Sigmoid colon (tissue), 7 donors: Measurements from ENCODE around the gene CBLIF. TPM values are rescaled to one million over a fixed set of nuclear protein-coding genes. Genes with fewer than 3 reads are reported as not detected.
"Not testable (repeated sequence)": the region's sequence is repeated elsewhere in the genome, so short reads cannot be mapped to it uniquely, and the experiment has no call there.

ENCODE experiments used
- DNase-seq: peaks from one replicate; pipeline ENCODE4 v3.0.0-alpha.2; 2019
- H3K27ac ChIP-seq, 4 donors: fragments of 200-600 bp; sonication (generic); one replicate each; pipeline ENCODE4 v1.5.1; 2016 to 2019; ENCODE audit warnings: mild to moderate bottlenecking in 1 of 4
- H3K27me3 ChIP-seq, 3 donors: fragments of 200-600 bp; sonication (generic); one replicate each; pipeline ENCODE4 v1.5.1; 2019; ENCODE audit warnings: mild to moderate bottlenecking in 1 of 3
- H3K36me3 ChIP-seq, 4 donors: fragments of 200-600 bp; sonication (generic); one replicate each; pipeline ENCODE4 v1.5.1; 2016 to 2019
- H3K4me1 ChIP-seq, 4 donors: fragments of 200-600 bp; sonication (generic); one replicate each; pipeline ENCODE4 v1.5.1; 2017 to 2019
- H3K4me3 ChIP-seq, 4 donors: fragments of 200-600 bp; sonication (generic); one replicate each; pipeline ENCODE4 v1.5.1; 2017 to 2019; ENCODE audit warnings: mild to moderate bottlenecking in 2 of 4, moderate library complexity in 1 of 4
- H3K9me3 ChIP-seq, 4 donors: fragments of 200-600 bp in 3 of 4; sonication (generic) in 3 of 4; one replicate each; pipeline versions ENCODE4 v1.5.1 to v1.6.1; 2013 to 2019
- CTCF ChIP-seq, 4 experiments: fragments of 450-650 bp in 3 of 4; fragments of 200-600 bp in 1 of 4; IDR thresholded peaks; one replicate each; pipeline ENCODE4 v1.5.1; 2016 to 2019; ENCODE audit warnings: antibody characterized with exemption in 4 of 4, mild to moderate bottlenecking in 3 of 4, moderate library complexity in 2 of 4
- EP300 ChIP-seq, 4 donors: sonication (generic); formaldehyde crosslinking; IDR thresholded peaks; one replicate each; pipeline ENCODE4 v1.6.1; 2017; ENCODE audit warnings: antibody characterized with exemption in 4 of 4
- POLR2A ChIP-seq, 2 donors: fragments of 450-650 bp; IDR thresholded peaks; one replicate each; pipeline ENCODE4 v1.6.1; 2016; ENCODE audit warnings: antibody characterized with exemption in 2 of 2, mild to moderate bottlenecking in 2 of 2, moderate library complexity in 2 of 2
- POLR2AphosphoS5 ChIP-seq, 4 donors: sonication (generic); formaldehyde crosslinking; IDR thresholded peaks; one replicate each; pipeline ENCODE4 v1.6.1; 2017; ENCODE audit warnings: antibody characterized with exemption in 4 of 4
- whole genome bisulfite sequencing, 2 donors: extraction: QIAGEN DNeasy Blood & Tissue Kit; methylation state at CpG; one replicate each; pipeline ENCODE4 v1.1.7; 2013; 5-methylcytosine and 5-hydroxymethylcytosine counted together
- intact Hi-C: fragments of 100-400 bp; cut with DNase I; formaldehyde crosslinking; loops from one replicate; pipeline ENCODE4 v1.15.1; 2023
- polyA plus RNA-seq, 3 donors: library from polyadenylated mRNA; stranded (reverse); fragments of 200-250 nt; gene quantifications; one replicate each; pipeline ENCODE4 v1.2.3, GENCODE V29; 2013
- total RNA-seq, 4 donors: library from RNA; depleted of rRNA; stranded (reverse); fragments of >200 nt; gene quantifications; one replicate each; pipeline ENCODE4 v1.1.0, GENCODE V29; 2016
- donor health status: healthy with polysubstance abuse.
- donor health status: Bipolar disorder and iron deficiency.
- donor health status: healthy.

Gene CBLIF
- total RNA-seq (not detected), polyA plus RNA-seq (under 1 TPM in 1 of 3 donors, not detected in 2; 0.28 TPM)

GRCh38 chr11:59845399-59845798 lies at the start of gene CBLIF:
Gene CBLIF, minus strand, starts transcription at chr11:59845499. Its CDS starts 46 bp downstream, at chr11:59845453.
- Histone ChIP-seq H3K36me3 (no peaks in the 10 kb centered on the region), H3K27ac (no peak within 1 kb of the TSS), H3K27me3 (no peaks in the 10 kb centered on the region), H3K4me3 (no peak within 1 kb of the TSS), H3K4me1 (no peaks in the 10 kb centered on the region), H3K9me3 (no peaks in the 10 kb centered on the region)
- WGBS, 2 donors, result 59 to 84% methylated on average over 4 of the region's 4 CpGs
- intact Hi-C loops, result no loop called here
- no peak for DNase-seq
- TF ChIP-seq CTCF (IDR thresholded peaks at IDR 0.05) (no peak), EP300 (IDR thresholded peaks at IDR 0.05) (no peak), POLR2A (IDR thresholded peaks at IDR 0.05) (no peak), POLR2AphosphoS5 (IDR thresholded peaks at IDR 0.05) (no peak)

GRCh38 chr11:59894616-59895015 lies 49.3 kb upstream of the CBLIF start:
- Histone ChIP-seq H3K4me1 (no peaks in the 10 kb centered on the region), H3K27me3 (no peaks in the 10 kb centered on the region), H3K36me3 (no peaks in the 10 kb centered on the region), H3K27ac (no peak overlapping the region), H3K9me3 (no peaks in the 10 kb centered on the region), H3K4me3 (no peak overlapping the region)
- DNase-seq, result no peak
- intact Hi-C loops, result no loop called here
- WGBS, 2 donors, result 100% methylated on average over 1 of the region's 1 CpG
- TF ChIP-seq POLR2A (IDR thresholded peaks at IDR 0.05) (no peak), EP300 (IDR thresholded peaks at IDR 0.05) (no peak)

GRCh38 chr11:59891781-59892181 lies 46.5 kb upstream of the CBLIF start:
- intact Hi-C loops, result no loop called here
- Histone ChIP-seq H3K36me3 (no peaks in the 10 kb centered on the region), H3K27ac (no peak overlapping the region), H3K4me1 (no peaks in the 10 kb centered on the region), H3K9me3 (peaks cover 0 to 5% (median 0%) of the 10 kb centered on the region in 4 donors), H3K4me3 (no peak overlapping the region), H3K27me3 (no peaks in the 10 kb centered on the region)
- no peak for DNase-seq
- WGBS, 2 donors, result 72 to 87% methylated on average over 4 of the region's 4 CpGs
- TF ChIP-seq CTCF (IDR thresholded peaks at IDR 0.05), result no peak
- no peak for TF ChIP-seq POLR2A (IDR thresholded peaks at IDR 0.05)
- TF ChIP-seq EP300 (IDR thresholded peaks at IDR 0.05), result no peak
- no peak for TF ChIP-seq POLR2AphosphoS5 (IDR thresholded peaks at IDR 0.05)

GRCh38 chr11:59887156-59887555 lies 41.9 kb upstream of the CBLIF start:
- H3K4me3 ChIP-seq, H3K27me3 ChIP-seq, H3K27ac ChIP-seq, H3K36me3 ChIP-seq, DNase-seq, H3K9me3 ChIP-seq, H3K4me1 ChIP-seq, intact Hi-C loops: not testable (repeated sequence)

GRCh38 chr11:59883597-59883996 lies 38.3 kb upstream of the CBLIF start:
- TF ChIP-seq POLR2A (IDR thresholded peaks at IDR 0.05), result no peak
- no peak for TF ChIP-seq POLR2AphosphoS5 (IDR thresholded peaks at IDR 0.05)
- TF ChIP-seq EP300 (IDR thresholded peaks at IDR 0.05), result no peak
- TF ChIP-seq CTCF (IDR thresholded peaks at IDR 0.05), result no peak
- no peak for DNase-seq
- no peaks in the 10 kb centered on the region for H3K36me3 ChIP-seq
- H3K27ac ChIP-seq, result no peak overlapping the region
- intact Hi-C loops, result no loop called here
- no peak overlapping the region for H3K4me3 ChIP-seq
- peaks cover 0 to 2% (median 0%) of the 10 kb centered on the region in 4 donors for H3K9me3 ChIP-seq
- H3K4me1 ChIP-seq, result no peaks in the 10 kb centered on the region
- 96 to 97% methylated on average over 1 of the region's 1 CpG for WGBS, 2 donors
- H3K27me3 ChIP-seq, result no peaks in the 10 kb centered on the region

- WGBS, 2 donors, result 65 to 71% methylated on average over 1 of the region's 1 CpG
Observed at GRCh38 chr11:59879567-59879966, 34.3 kb upstream of the CBLIF start.

More at GRCh38 chr11:59879567-59879966, 34.3 kb upstream of the CBLIF start:
- Histone ChIP-seq H3K4me1 (no peaks in the 10 kb centered on the region), H3K4me3 (no peak overlapping the region), H3K36me3 (no peaks in the 10 kb centered on the region), H3K9me3 (no peaks in the 10 kb centered on the region), H3K27ac (no peak overlapping the region), H3K27me3 (no peaks in the 10 kb centered on the region)
- TF ChIP-seq EP300 (IDR thresholded peaks at IDR 0.05) (no peak), POLR2AphosphoS5 (IDR thresholded peaks at IDR 0.05) (no peak), CTCF (IDR thresholded peaks at IDR 0.05) (no peak), POLR2A (IDR thresholded peaks at IDR 0.05) (no peak)
- intact Hi-C loops, result no loop called here
- DNase-seq, result no peak
